ENCODE data around the gene GDF15.
"Not testable (repeated sequence)": the region's sequence is repeated elsewhere in the genome, so short reads cannot be mapped to it uniquely, and the experiment has no call there.

GDF15 gene

DNA sequence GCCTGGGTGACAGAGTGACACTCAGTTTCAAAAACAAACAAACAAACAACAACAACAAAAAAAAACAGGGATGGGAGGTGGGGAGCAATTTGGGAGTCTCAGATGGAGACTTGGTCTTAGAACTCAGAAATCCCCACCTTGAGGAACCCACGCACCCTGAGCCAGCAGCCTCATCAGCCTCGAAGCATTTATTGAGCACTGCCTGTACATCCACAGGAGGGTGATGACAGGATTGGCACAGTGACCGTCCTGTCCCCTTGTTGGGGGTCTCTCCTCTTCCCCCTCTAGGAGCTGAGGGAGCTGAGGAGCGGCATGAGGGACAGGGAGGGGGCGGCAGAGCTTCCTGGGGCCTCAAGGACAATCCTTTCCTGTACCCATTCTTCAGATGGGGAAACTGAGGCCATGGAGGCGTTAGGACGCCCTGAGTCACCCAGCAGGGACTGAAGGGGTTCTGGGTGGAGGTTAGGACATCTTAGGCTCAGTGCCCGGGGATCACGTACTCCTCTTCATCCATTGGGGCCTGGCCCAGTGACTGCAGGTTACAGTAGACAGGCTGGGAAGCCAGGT, 5.6 kb downstream of the GDF15 start:
- TF ChIP-seq GATA1 (IDR thresholded peaks at IDR 0.05; ENCODE audit: low read depth, low read length) (no peak), POLR2A (IDR thresholded peaks at IDR 0.05; ENCODE audit: low read length) (no peak)
- no peak for DNase-seq

DNA sequence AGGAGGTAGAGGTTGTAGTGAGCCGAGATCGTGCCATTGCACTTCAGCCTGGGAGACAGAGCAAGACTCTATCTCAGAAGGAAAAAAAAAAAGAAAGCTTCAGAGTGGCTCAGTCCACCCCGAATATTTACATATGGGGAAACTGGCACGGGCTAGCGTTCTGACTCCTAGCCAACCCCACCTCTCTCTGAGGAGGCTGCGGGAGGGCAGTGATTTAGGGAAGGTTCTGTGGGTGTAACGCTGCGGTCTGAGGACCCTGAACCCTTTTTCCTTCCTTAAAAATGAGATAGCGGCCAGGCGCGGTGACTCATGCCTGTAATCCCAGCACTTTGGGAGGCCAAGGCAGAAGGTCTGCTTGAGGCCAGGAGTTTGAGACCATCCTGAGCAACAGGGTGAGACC, 6.5 kb downstream of the GDF15 start:
- no peak for TF ChIP-seq POLR2A (IDR thresholded peaks at IDR 0.05; ENCODE audit: low read length)
- TF ChIP-seq GATA1 (IDR thresholded peaks at IDR 0.05; ENCODE audit: low read depth, low read length), result no peak
- DNase-seq, result peak in 1 of 2 experiments; percentile 74

DNA sequence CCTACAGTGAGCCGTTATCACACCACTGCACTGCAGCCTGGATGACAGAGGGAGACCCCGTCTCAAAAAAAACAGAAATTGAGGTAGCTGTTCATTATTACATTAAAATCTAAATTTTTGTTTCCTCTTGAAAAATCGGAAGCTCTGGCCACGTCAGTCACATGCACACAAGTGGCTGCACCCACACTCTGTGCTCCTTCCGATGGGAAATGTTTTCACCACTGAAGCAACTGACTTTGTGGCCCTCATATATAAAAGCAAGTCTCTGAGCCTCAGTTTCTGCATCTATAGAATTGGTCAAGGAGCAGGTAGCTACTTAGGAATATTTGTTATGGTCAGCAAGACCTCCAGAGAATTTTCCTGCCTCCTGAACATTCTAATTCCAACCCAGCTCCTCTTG, 7.0 kb downstream of the GDF15 start:
- TF ChIP-seq GATA1 (IDR thresholded peaks at IDR 0.05; ENCODE audit: low read depth, low read length) (no peak), POLR2A (IDR thresholded peaks at IDR 0.05; ENCODE audit: low read length) (no peak)
- no peak for DNase-seq

DNA sequence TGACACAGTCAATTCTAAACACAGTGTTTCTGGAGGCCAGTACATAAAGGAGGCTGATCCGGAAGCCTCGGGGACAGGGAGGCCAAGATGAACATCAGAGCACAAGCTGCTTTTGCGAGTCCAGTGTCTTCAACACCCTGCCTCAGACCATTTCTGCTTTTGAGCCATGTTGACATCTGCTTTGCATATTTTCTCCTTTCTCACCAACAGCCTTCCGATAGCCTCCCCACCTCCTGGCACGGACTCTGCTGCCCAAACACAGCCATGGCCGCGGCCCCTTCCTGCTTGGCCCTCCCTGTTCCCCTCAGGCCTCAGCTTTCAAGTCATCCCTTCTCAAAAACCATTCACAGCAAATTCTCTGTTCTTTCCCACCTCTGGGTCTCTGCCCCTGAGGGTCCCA, 7.9 kb downstream of the GDF15 start:
- no peak for DNase-seq
- TF ChIP-seq POLR2A (IDR thresholded peaks at IDR 0.05; ENCODE audit: low read length) (no peak), GATA1 (IDR thresholded peaks at IDR 0.05; ENCODE audit: low read depth, low read length) (no peak)

DNA sequence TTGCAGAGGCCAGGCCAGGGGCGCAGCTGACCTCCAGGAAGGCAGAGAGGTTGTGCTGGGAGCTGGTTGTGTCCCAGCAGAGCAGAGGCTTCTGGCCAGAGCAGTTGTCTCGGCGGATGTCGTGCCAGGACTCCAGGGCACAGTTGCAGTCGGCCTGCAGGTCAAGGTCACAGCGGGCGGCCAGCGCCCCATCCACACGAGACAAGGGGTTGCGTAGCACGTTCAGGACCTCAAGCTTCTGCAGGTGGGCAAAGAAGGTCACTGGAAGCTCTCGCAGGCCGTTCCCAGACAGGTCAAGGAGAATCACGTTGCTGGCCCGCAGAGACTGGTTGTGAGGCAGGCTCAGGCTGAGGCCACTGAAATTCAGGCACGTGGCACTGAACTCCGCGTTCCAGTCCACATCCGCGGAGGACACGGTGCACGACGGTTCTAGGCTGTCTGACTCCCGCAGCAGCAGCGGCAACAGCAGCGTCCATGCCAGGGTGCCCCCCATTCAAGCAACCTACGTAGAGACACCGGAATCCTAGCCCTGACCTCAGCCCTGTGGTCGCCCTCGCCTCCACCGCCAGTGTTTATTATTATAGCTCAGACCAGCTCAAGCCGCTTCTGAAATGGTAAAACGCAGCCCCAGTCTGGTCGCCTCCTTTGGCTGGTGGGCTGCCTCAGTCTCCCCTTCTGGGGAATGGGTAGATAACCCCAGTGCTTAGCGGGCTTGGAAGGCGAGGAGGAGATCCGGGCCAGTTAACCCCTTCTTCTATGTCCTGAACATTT, 10.7 kb downstream of the GDF15 start:
- TF ChIP-seq POLR2A (IDR thresholded peaks at IDR 0.05; ENCODE audit: low read length), result no peak
- TF ChIP-seq GATA1 (IDR thresholded peaks at IDR 0.05; ENCODE audit: low read depth, low read length), result no peak
- DNase-seq, result no peak

DNA sequence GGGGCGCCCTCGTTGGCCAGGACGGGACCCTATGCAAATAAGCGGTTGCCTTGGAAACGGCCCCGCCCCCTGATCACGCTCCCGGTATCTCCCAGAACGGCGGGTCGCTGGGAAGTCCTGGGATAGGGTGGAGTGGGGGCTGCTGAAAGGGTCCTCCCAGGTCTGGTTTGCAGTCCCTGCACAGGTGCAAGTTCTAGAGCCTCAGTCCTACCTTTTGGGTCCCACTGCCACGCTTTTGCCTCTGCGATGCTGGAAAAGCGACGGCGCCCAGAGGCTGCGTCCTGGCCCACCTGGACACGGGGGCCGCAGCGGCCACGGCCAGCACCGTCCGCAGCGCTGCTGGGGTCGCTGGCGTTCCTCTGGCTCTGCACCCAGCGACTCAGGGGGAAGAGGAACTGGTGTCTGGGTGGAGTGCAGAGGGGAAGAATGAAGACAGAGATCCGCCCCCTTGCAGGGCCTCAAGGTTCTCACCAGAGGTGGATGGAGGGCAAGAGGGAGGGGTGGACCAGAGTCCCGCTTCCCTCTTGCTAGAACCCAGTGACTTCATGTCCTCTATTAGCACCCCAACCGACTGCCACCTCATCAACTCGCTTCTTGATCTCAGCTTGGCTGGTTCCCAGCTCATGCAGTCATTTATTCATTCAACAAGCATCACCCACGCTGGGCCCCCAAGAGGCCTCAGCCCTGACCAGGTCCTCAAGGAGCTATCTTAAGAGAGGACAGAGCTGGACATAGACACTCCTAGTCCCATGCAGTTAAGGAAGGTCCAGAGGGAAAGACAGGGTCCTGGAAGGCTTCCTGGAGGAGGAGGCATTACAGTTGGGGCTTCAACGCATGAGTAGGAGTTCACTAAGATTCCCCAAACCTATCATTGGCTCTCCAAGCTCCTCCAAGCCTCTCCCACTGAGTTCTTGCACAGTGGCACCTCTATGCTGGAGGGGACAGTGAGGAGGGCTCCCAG, 11.6 kb downstream of the GDF15 start, which contains the start of gene LRRC25:
Gene LRRC25 (minus strand): TSS at position 381 of the 961 bp plus-strand sequence. CDS start 659 bp downstream, outside the sequence.
- TF ChIP-seq POLR2A (IDR thresholded peaks at IDR 0.05; ENCODE audit: low read length) (no peak), GATA1 (IDR thresholded peaks at IDR 0.05; ENCODE audit: low read depth, low read length) (no peak)
- peak in 1 of 2 experiments; percentile 56 for DNase-seq

DNA sequence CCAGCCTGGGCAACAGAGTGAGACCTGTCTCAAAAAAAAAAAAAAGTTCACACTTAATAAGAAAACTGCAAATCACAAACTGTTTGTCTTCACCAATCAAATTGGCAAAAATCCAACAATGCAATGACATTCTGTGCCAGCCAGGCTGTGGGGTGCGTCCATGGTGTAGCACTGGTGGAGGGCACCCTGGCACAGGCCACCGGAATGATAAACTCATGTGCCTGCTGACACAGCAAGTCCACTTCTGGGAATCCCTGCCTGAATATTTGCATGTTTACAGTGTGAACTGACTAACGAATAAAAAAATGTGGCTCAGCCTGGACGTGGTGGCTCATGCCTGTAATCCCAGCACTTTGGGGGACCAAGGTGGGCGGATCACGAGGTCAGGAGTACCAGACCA, 13.1 kb downstream of the GDF15 start:
- no peak for DNase-seq
- TF ChIP-seq GATA1 (IDR thresholded peaks at IDR 0.05; ENCODE audit: low read depth, low read length), result no peak
- TF ChIP-seq POLR2A (IDR thresholded peaks at IDR 0.05; ENCODE audit: low read length), result no peak

DNA sequence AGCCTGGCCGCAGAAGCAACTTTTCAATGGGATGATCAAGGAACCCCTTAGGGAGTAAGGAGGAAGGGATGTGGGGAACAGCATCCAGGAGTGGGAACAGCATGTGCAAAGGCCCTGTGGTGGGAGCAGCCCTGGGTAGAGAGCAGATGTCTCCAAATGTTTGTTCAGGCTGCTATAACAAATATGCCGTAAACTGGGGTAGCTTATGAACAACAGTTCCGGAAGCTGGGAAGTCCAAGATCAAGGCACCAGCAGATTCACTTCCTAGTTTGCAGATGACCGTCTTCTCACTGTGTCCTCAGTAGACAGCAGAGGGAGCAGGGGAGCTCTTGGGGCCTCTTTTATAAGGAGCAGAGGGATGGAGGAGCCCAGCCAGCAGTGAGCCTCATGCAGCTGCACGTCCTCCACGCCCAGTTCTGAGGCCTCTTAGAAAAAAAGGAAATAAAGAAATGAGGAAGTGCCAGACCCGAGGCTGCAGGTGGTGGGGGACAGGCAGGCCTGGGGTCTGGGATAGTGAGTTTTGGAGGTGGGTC, 15.7 kb downstream of the GDF15 start:
- no peak for TF ChIP-seq GATA1 (IDR thresholded peaks at IDR 0.05; ENCODE audit: low read depth, low read length)
- no peak for TF ChIP-seq POLR2A (IDR thresholded peaks at IDR 0.05; ENCODE audit: low read length)
- DNase-seq, result peak; percentile 76 to 77

DNA sequence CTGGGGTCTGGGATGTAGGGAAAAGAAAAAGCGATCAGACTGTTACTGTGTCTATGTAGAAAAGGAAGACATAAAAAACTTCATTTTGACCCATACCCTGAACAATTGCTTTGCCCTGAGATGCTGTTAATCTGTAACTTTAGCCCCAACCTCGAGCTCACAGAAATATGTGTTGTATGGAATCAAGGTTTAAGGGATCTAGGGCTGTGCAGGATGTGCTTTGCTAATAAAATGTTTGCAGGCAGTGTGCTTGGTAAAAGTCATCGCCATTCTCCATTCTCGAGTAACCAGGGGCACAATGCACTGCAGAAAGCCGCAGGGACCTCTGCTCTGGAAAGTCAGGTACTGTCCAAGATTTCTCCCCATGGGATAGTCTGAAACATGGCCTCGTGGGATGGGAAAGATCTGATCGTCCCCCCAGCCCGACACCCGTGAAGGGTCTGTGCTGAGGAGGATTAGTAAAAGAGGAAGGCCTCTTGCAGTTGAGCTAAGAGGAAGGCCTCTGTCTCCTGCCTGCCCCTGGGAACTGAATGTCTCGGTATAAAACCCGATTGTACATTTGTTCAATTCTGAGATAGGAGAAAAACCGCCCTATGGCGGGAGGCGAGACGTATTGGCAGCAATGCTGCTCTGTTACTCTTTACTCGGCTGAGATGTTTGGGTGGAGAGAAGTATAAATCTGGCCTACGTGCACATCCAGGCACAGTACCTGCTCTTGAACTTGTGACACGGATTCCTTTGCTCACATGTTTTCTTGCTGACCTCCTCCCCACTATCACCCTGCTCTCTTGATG, 16.7 kb downstream of the GDF15 start:
- not testable (repeated sequence) for DNase-seq

DNA sequence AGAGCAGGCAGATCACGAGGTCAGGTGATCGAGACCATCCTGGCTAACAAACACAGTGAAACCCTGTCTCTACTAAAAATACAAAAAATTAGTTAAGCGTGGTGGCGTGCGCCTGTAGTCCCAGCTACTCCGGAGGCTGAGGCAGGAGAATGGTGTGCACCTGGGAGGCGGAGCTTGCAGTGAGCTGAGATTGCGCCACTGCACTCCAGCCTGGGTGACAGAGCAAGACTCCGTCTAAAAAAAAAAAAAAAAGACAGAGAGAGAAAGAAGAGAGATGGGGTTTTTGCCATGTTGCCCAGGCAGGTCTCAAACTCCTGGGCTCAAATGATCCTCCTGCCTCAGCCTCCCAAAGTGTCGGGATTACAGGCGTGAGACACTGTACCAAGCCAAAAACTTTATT, 19.8 kb downstream of the GDF15 start:
- DNase-seq, result not testable (repeated sequence)

DNA sequence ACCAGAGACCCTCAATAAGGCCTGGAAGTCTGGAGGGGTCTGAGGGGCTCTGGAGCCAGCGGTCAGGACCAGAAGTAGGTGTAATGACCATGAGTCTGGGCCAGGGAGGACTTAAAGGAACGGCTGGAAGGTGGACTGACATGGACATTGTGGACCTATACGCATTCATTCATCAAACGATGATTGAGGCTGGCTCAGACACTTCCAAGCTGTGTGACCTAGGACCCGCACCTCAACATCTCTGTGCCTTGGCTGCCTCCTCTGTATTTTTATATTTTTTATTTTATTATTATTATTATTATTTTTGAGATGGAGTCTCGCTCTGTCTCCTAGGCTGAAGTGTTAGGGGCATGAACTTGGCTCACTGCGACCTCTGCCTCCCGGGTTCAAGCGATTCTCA, 20.8 kb downstream of the GDF15 start:
- DNase-seq, result no peak
- TF ChIP-seq GATA1 (IDR thresholded peaks at IDR 0.05; ENCODE audit: low read depth, low read length) (no peak), POLR2A (IDR thresholded peaks at IDR 0.05; ENCODE audit: low read length) (no peak)

DNA sequence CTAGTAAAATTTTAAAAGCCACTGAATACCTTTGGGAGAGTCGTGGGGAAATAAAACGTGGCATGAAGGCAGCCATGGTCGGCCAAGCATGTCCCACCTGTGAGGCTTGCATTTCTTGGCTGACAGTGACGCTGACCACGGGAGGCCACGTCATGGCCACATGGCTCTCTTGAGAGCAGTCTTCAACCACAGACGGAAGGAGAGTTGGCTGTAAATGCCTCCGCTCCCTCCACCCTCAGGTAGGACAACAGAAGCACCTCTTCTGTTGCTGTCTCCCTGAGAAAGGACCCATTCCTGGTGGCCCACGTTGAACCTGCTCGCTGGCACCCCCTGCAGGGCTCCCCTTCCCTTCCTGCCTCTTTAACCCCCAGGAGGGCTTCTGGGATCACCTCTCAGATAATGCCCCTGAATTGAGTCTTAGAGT, 22.1 kb downstream of the GDF15 start:
- peak in 1 of 2 experiments; percentile 76 for DNase-seq
- TF ChIP-seq POLR2A (IDR thresholded peaks at IDR 0.05; ENCODE audit: low read length) (no peak), GATA1 (IDR thresholded peaks at IDR 0.05; ENCODE audit: low read depth, low read length) (no peak)

DNA sequence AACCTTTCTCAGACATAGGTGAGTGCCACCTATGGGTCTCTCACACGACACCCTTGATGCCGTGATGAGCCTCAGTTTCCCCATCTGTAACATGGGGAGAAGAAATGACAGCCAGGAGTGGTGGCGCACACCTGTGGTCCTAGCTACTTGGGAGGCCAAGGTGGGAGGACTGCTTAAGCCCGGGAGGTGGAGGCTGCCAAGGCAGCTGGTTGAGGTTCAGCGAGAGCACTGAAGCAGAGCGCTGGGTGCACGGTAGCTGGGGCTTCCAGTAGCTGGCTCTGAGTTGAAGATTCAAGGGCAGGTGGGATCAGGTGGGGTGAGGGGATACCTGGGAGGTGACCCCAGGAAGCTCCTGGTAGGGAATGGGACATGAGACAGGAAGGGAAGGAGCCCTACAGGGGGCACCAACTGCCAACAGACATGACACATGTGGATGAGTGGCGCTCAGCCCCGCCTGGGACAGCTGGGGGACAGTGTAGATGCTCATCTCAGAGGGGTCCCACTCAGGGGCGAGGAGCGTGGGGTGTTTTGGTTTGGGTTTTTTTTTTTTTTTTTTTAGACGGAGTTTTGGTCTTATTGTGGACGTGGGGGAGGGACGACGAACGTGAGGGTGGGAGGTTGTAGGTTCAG, 26.8 kb downstream of the GDF15 start:
- no peak for DNase-seq
- TF ChIP-seq POLR2A (IDR thresholded peaks at IDR 0.05; ENCODE audit: low read length) (no peak), GATA1 (IDR thresholded peaks at IDR 0.05; ENCODE audit: low read depth, low read length) (no peak)

Measured in erythroblast (primary cell).